ENCODE data around the gene EOLA2.
"Not testable (repeated sequence)": the region's sequence is repeated elsewhere in the genome, so short reads cannot be mapped to it uniquely, and the experiment has no call there.

EOLA2 gene

GRCh38 chrX:149932150-149932549 lies 6.1 kb downstream of the EOLA2 start:
- not testable (repeated sequence) for DNase-seq

DNA sequence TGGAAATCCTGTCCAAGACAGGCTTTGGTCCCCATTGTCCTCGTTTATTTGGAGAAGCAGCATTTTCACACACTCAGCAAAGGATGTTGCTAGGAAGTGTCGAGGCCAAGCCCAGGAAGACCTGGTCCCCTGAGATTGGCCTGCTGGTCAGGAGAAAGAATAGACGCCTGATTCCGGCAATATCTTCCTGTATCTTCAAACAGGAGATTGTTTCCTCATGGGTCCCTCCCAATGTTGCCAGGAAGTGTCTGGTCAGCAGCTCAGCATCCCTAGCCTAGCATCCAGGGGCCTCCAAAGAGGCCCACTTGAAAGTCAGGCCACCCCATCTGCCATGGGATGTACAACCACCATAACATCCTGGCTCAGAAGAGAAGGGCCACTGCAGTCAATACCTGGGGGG lies 6.9 kb downstream of the EOLA2 start:
- not testable (repeated sequence) for DNase-seq

DNA sequence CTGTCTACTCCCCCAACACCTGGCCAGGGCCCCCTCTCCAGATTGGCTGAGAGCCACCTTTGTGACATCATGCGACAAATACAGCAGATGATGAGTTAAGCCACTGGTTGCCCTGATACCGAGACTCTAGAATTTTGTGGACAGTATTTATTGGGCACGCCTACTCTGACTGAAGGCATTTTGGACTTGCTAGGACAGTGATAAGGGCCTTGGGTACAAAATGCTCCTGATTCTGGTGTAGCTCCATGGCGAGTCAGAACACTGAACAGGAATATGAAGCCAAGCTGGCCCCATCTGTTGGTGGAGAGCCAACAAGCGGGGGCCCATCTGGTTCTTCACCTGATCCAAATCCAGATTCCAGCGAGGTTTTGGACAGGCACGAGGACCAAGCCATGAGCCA lies 8.9 kb downstream of the EOLA2 start, which contains the start of gene HSFX4:
Gene HSFX4 (plus strand): TSS at position 174 of the 400 bp plus-strand sequence. CDS start 72 bp downstream, at position 246.
- DNase-seq = not testable (repeated sequence)

GRCh38 chrX:149928635-149929034 lies 9.7 kb downstream of the EOLA2 start:
- DNase-seq = not testable (repeated sequence)

- DNase-seq = not testable (repeated sequence)
These were observed 10.4 kb downstream of the EOLA2 start for GRCh38 chrX:149927964-149928258.

DNA sequence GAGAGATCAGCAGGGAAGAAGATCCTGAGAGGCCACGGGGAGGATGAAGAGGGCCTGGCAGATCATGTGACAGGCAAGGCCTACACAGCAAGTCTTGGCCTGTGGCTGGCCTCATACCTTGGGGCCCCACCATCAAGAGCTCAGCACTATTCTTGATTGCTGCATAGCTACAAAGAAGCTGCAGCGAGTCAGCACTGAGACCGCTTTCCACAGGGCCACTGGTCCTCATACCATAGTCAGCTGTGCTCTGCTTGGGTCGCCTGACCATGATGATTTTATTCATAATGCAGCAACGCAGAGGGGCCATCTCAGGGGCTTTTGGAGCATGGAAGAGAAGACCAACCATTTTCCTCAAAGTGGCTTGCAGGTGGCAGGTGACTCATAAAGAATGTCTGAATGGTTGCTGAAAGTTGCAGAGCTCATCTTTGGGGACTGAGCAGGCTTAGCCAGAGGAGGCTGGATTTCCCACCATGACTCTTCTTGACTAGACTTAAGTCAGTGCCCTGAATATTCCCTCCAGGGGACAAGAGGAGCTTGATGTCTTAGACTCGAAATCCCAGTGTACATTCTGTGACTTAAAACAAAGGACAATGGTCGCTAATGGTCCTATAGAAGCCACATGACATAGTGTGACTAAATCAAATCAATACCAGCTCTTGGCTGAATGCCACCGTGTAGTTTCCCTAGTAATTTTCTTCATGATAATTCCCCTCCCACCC lies 10.9 kb downstream of the EOLA2 start:
- DNase-seq = not testable (repeated sequence)

GRCh38 chrX:149924434-149924833 lies 13.9 kb downstream of the EOLA2 start:
- DNase-seq = not testable (repeated sequence)

DNA sequence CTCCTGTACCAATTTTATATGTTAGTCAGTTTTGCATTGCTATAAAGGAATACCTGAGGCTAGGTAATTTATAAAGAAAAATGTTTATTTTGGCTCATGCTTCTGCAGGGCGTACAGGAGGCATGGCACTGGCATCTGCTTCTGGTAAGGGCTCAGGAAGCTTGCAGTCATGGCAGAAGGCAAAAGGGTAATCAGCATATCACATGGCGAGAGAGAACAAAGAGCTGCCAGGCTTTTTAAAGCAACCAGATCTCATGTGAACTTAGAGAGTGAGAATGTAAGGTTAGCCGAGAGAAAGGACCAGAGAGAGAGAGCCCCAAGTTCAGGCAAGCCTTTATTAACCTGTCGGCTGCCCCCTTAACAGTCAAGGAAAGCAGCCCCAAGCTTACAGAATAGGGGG lies 14.5 kb downstream of the EOLA2 start:
- DNase-seq = not testable (repeated sequence)

- DNase-seq = peak; percentile 18
These were observed 21.4 kb downstream of the EOLA2 start for GRCh38 chrX:149916745-149917392.

GRCh38 chrX:149910178-149910695 lies 28.1 kb downstream of the EOLA2 start:
- no peak for DNase-seq

DNA sequence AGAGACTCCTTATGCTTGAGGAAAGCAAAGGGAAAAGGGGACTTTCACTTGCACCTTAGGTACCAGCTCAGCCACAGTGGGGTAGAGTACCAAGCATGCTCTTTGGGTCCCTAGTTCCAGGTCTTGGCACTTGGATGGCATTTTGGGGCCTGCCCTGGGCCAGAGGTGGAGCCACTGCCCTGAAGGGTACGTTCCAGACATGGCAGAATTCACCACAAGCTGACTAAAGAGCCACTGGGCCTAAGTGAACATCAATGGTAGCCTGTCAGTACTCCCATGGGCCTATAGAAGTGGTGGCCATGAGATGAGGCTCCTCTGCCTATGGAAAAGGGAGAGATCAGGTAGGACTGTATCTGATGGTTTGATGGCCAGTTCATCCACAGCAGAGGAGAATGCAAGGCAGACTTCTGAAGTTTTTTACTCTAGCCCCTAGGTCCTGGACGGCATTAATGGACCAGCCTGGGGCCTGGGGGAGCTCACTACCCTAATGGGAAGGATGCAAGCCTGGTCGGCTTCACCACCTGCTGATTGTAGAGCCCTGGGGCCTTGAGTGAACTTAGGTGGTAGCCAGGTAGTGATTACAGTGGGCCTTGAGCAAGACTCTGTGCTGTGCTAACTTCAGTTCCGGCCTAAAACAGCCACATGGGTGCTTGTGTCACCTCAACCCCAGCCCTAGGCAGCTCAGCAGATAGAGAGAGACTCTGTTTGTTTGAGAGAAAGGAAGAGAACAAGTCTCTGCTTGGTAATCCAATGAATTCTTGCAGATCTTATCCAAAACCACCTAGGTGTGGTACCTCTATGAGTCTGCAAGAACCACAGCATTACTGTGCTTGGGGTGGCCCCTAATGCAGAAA lies 28.7 kb downstream of the EOLA2 start:
- peak; percentile 60 for DNase-seq

GRCh38 chrX:149908727-149909126 lies 29.6 kb downstream of the EOLA2 start:
- no peak for DNase-seq

DNA sequence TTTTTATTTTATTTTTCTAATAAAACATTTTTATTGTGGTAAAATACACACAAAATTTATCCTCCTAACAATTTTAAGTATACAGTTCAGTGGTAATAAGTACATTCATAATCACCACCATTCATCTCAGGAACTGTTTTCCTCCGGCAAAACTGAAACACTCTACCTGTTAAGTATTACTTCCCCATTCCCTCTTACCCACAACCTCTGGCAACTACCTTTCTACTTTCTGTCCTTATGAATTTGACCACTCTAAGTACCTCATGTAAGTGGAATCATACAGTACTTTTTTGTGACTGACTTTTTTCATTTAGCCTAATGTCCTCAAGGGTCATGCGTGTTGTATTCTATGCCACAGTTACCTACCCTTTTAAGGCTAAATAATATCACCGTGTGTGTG lies 30.0 kb downstream of the EOLA2 start:
- DNase-seq = no peak

GRCh38 chrX:149903889-149904748 lies 34.2 kb downstream of the EOLA2 start:
- no peak for DNase-seq

- DNase-seq = peak; percentile 42
These were observed 39.7 kb downstream of the EOLA2 start for GRCh38 chrX:149898554-149898953.

- not testable (repeated sequence) for DNase-seq
These were observed 47.5 kb downstream of the EOLA2 start for GRCh38 chrX:149890828-149891227.
